ENCODE results near the gene INPP5D.

INPP5D gene

GRCh38 chr2:233209117-233209532 lies 149.0 kb downstream of the INPP5D start:
- TF ChIP-seq CTCF (IDR thresholded peaks at IDR 0.05; ENCODE audit: extremely low read depth, missing control alignments): no peak

DNA sequence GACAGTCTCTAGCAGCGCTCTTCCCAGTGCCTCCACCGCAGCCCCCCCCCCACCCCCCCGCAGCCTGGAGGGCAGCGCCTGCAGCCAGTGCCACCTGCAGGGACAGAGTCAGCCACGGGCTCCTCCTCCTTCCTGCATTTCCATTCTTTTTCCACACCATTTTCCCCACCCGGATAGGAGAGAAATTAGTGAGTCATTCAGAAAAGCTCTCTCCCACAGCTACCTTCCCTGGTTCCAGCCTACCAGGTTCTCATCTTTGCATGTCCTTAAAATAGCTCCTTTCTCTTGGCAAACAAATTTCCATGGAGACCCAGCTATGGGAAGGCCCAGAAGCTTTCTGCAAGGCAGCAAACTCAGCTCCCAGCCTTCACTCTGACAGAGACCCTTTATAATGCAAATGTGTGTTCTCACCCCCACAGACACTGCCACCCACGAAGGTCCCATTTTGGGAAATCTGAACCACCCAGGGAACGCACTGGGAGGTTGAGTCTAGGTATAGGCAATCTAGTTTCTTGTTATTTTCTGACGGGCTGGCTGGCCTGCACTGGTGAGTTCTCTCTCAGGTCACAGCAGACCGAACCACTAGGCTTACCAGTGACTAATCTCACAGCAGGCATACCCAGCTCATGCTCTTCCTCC lies 149.5 kb downstream of the INPP5D start:
- DNase-seq (ENCODE audit: low spot score): no peak
- no peak for TF ChIP-seq CTCF (IDR thresholded peaks at IDR 0.05; ENCODE audit: extremely low read depth, missing control alignments)

More at GRCh38 chr2:233209117-233209532, 149.0 kb downstream of the INPP5D start:
- no peak for DNase-seq (ENCODE audit: low spot score)

GRCh38 chr2:233210281-233210680 lies 150.1 kb downstream of the INPP5D start:
- no peak for TF ChIP-seq CTCF (IDR thresholded peaks at IDR 0.05; ENCODE audit: extremely low read depth, missing control alignments)
- no peak for DNase-seq (ENCODE audit: low spot score)

GRCh38 chr2:233210843-233211547 lies 150.9 kb downstream of the INPP5D start:
- DNase-seq (ENCODE audit: low spot score): no peak
- TF ChIP-seq CTCF (IDR thresholded peaks at IDR 0.05; ENCODE audit: extremely low read depth, missing control alignments): no peak

DNA sequence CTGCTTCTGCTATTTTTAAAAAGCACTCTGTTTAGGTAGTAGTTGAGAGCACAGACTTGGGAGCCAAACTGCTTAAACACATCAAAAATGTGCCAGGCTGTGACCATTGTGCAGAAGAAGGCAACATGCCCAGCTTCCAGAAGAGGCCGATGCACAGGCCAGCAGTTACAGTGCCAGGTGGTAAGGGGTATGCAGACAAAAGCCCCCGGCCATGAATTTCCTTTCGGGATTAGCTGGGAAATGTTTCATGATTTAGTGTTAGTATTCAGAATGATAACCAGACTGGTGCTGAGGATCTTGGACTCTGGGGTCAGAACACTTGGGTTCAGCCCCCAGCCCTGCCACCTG lies 151.4 kb downstream of the INPP5D start:
- TF ChIP-seq CTCF (IDR thresholded peaks at IDR 0.05; ENCODE audit: extremely low read depth, missing control alignments): no peak
- DNase-seq (ENCODE audit: low spot score): no peak

DNA sequence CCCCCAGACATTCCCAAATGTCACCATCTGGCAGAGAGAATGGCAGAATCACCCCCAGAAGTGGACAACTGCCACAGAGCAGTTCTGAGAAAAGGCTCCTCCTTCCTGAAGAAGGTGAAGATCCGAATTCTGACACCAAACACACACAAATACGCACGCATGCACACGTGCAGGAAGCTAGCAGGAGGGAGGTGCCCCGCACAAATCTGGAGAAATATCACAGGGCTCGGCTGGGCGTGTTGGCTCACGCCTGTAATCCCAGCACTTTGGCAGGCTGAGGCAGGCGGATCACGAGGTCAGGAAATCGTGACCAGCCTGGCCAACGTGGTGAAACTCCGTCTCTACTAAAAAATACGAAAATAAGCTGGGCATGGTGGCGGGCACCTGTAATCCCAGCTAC lies 152.9 kb downstream of the INPP5D start:
- no peak for DNase-seq (ENCODE audit: low spot score)
- TF ChIP-seq CTCF (IDR thresholded peaks at IDR 0.05; ENCODE audit: extremely low read depth, missing control alignments): no peak

GRCh38 chr2:233213975-233214374 lies 153.8 kb downstream of the INPP5D start:
- TF ChIP-seq CTCF (IDR thresholded peaks at IDR 0.05; ENCODE audit: extremely low read depth, missing control alignments): no peak
- DNase-seq (ENCODE audit: low spot score): no peak

Measured in GM20000 (cell line).